Measurements from ENCODE around the gene CSNK1E. TPM values are rescaled to one million over a fixed set of nuclear protein-coding genes. Genes with fewer than 3 reads are reported as not detected.

The CSNK1E gene
- total RNA-seq, 1 donor from 2014 or later: 101 TPM

GRCh38 chr22:38308791-38309498 is 8.3 kb downstream of the CSNK1E start:
- no peak for DNase-seq (ENCODE audit: low read depth in 2 of 2)

GRCh38 chr22:38305471-38306448 is 11.5 kb downstream of the CSNK1E start:
- peak; percentile 26 to 87 for DNase-seq (ENCODE audit: low read depth in 2 of 2)

DNA sequence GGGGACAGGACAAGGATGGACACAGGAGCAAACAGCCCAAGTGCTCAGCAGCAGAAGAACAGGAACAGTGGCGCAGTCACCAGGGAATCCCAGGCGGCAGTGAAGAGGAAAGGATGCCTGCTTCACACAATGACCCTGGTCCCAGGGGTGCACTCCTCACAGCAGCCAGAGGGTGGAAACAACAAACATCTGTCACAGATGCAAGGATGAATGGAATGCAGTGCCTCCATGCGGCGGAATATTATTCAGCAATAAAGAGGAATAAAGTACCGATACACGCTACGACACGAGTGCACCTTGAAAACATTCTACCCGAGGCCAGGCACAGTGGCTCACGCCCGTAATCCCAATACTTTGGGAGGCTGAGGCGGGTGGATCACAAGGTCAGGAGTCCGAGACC is 12.7 kb downstream of the CSNK1E start:
- DNase-seq (ENCODE audit: low read depth in 2 of 2): peak in 1 of 2 donors; percentile 37

GRCh38 chr22:38303974-38304373 is 13.3 kb downstream of the CSNK1E start:
- DNase-seq (ENCODE audit: low read depth in 2 of 2): no peak

- DNase-seq (ENCODE audit: low read depth in 2 of 2): no peak
Observed at GRCh38 chr22:38302906-38303305, 14.3 kb downstream of the CSNK1E start.

- no peak for DNase-seq (ENCODE audit: low read depth in 2 of 2)
Observed at GRCh38 chr22:38300946-38301345, 16.3 kb downstream of the CSNK1E start.

GRCh38 chr22:38300197-38300945 is 16.9 kb downstream of the CSNK1E start:
- no peak for DNase-seq (ENCODE audit: low read depth in 2 of 2)

DNA sequence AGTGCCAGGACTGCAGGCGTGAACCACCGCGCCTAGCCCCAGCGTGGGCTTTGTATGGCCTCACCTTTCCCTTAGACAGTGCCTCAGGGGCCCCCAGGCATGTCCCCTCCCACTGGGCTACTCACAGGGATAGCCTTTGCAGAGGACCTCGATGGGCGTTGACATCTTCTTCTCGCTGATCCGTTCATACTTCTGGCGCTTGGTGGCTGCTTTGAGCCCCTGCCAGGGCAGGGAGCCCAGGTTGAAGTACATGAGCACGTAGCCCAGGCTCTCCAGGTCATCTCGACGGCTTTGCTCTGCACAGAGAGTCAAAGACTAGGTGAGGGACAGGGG is 17.5 kb downstream of the CSNK1E start:
- DNase-seq (ENCODE audit: low read depth in 2 of 2): no peak

- peak in 1 of 2 donors; percentile 37 for DNase-seq (ENCODE audit: low read depth in 2 of 2)
Observed at GRCh38 chr22:38298312-38299005, 18.8 kb downstream of the CSNK1E start.

GRCh38 chr22:38296372-38296771 is 20.9 kb downstream of the CSNK1E start:
- no peak for DNase-seq (ENCODE audit: low read depth in 2 of 2)

DNA sequence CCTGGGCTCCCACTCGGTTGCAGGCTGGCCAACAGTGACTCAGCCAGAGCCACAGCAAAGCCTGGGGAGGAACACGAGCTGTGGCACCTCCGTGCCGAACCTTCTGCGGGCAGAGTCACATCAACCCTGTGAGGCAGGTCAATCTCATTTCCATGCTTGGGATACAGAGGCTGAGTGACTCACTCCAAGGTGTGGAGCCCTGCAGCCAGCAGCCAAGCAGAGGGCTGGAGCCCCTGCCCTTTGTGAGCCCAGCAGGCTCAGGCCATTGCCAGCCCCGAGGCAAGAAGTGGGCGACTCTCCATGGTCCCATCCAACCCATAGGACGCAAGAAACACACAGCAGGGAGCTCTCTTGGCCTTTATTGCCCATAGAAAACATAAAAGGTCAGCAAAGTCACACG is 21.4 kb downstream of the CSNK1E start:
- no peak for DNase-seq (ENCODE audit: low read depth in 2 of 2)

- no peak for DNase-seq (ENCODE audit: low read depth in 2 of 2)
Observed at GRCh38 chr22:38295339-38295738, 21.9 kb downstream of the CSNK1E start.

GRCh38 chr22:38294193-38294592 is 23.0 kb downstream of the CSNK1E start:
- no peak for DNase-seq (ENCODE audit: low read depth in 2 of 2)

DNA sequence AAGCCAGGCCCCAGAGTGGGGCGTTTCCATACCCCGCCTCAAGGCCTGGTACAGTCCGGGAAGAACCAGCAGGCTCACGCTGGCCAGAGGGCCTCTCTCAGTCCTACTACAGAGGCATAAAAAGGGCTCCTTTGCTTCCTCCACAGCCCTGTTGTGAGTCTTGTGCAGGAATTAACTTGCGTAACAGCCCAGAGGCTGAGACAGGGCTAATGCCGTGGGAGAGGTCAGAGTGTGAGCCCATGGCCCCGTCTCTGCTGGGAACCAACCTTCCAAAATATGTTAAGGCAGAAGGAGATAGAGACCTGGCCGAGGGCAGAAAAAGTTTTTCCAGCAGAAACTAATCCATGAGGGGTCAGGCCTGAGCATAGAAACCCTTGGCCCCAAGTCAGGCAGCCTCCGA is 24.5 kb downstream of the CSNK1E start:
- no peak for DNase-seq (ENCODE audit: low read depth in 2 of 2)

DNA sequence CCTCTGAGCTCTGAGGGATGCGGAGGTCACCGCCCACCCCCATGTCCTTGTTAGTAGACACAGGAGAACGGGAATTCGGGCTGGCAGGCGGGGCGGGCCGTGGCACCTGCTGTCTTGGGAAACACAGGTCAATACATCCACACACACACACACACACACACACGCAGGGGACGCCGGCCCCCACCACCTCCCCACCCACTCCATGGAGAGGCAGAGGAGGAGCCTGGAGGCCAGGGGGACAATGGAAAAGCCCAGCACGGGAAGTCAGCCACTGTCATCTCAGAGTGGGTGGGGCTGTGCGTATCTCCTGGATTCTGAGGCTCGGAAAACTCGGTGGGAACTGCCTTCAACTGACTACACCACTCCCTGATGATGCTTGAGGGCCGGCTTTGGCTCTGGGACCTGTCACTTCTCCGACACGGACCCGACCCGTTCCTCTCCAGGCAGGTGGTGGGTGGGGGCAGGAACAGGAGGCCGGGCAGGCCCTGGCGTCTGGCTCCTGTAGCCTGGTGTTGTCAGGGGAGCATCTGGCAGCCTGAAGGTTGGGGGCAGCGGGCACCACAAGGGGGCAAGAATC is 25.9 kb downstream of the CSNK1E start:
- DNase-seq (ENCODE audit: low read depth in 2 of 2): peak in 1 of 2 donors; percentile 57

DNA sequence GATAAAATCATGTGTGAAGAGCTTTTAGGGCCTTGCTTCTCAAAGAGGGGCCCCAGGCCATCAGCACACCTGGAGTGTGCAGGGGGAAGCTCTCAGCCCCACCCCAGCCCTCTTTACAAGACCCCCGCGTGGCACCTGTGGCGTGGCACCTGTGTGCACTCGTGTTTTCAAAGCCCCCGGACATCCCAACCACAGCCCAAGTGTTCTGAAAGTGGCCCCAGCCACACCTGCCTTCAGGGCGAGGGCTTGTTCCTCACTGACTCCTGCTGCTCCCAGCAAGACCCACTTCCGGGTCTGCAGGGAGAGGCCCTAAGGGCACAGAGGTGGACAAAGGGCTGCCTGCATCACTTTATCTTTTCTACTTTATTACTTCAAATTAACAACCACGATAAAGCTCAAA is 26.9 kb downstream of the CSNK1E start:
- no peak for DNase-seq (ENCODE audit: low read depth in 2 of 2)

DNA sequence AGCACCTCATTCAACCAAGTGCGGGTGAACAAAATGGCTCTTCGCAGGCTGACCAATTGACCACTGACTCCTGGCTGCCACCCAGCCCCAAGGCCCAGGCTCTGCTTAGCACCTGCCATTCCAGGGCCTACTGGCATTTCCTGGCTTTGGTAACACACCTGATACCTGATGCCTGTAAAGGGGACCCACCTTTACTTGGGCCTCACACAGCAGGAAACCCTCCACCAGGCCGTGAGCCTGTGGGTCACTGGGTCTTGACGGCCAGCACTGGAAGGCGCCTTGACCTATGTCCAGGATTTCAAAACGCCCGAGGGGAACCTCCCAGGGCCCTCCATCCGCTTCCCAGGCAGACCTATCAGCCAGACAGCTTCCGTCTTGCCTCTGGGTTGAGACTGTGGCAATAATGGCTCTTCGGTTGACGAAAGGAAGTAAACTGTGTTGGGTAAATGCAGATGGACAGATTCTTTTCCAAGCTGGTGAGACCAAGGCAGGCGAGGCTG is 27.6 kb downstream of the CSNK1E start:
- no peak for DNase-seq (ENCODE audit: low read depth in 2 of 2)

GRCh38 chr22:38286915-38287669 is 30.1 kb downstream of the CSNK1E start:
- no peak for DNase-seq (ENCODE audit: low read depth in 2 of 2)

DNA sequence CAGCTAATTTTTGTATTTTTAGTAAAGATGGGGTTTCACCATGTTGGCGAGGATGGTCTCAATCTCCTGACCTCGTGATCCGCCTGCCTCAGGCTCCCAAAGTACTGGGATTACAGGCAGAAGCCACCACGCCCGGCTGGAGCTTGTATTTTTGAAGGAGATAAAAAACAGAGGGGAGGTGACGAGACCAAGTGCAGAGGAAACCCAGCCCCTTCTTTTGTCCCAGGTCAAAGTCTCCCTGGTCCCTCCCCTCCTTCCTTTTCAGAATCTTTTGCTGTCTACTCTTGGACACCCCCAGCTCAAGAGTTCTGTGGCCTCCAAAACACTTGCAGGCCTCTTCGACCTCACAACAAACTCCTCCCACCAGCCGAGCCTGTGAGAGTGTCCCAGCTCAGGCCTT is 32.2 kb downstream of the CSNK1E start:
- no peak for DNase-seq (ENCODE audit: low read depth in 2 of 2)

DNA sequence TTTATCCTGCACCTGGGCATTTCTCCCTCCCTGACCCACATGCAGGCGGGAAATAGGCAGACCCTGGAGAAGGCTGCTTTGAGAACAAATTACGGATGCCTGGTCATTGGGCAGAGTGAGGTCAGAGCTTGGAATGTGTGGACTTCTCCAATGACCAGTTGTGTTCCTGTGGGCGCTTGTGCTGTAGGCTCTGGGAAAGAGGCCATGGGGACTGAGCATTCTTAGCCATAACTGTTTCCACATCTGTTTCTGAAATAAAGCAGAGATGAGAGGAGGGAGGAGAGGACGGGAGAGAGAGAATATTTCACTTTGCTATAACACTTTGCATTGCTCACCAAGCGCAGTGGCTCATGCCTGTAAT is 33.2 kb downstream of the CSNK1E start:
- DNase-seq (ENCODE audit: low read depth in 2 of 2): no peak
